ENCODE data around the gene USH2A. TPM values are rescaled to one million over a fixed set of nuclear protein-coding genes. Genes with fewer than 3 reads are reported as not detected.

USH2A gene
- polyA plus RNA-seq, 1 of the 3 experiments (the other 2 are of a cell fraction), result under 0.01 TPM

DNA sequence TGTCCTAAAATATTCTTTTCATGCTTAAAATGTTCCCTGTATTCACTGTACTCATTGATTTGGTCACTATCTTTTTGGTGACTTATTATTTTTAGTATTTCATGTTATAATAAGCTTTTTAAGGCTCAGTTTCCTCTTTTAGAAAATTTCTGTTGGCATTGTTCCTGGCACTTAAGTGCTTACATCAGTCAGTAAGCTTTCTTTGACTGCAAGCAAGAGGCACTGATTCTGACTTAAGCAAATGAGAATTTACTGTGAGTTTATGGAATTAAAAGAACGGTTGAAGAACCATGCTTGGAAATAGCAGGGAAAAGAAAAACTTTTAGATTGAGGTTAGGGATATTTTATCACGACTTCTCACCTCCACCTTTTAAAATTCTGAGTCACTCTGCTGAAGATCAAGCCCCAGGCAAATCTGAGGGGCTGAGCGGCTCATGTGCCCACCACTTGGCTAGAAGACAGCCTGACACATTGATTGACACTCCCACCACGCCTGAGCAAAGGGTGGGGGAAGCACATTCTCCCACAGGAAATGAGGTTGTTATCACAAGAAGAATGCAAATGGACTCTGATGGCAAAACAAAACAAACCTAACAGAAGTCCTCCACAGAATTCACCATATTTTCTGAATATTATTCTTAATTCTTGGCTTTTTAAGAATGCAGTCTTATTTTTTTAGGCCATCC, 753.3 kb downstream of the USH2A start:
- H3K4me1 ChIP-seq (ENCODE audit: control insufficient read depth in 1 of 2, insufficient read depth in 2 of 2, low read depth in 1 of 2, low read length in 1 of 2), result peaks cover 0 to 4% of the 10 kb centered on the region in 2 experiments; a peak in 1 of 4 replicates
- H3K79me2 ChIP-seq (ENCODE audit: insufficient read depth), result no peaks in the 10 kb centered on the region
- TF ChIP-seq GABPA (IDR thresholded peaks at IDR 0.05; ENCODE audit: low read depth), result no peak
- TF ChIP-seq RCOR1 (IDR thresholded peaks at IDR 0.05; ENCODE audit: low read length), result no peak
- no peak for TF ChIP-seq ELF1 (IDR thresholded peaks at IDR 0.05)
- no peak for TF ChIP-seq MEF2A (IDR thresholded peaks at IDR 0.05; ENCODE audit: borderline replicate concordance, low read depth)
- no peak for TF ChIP-seq FOXJ3 (CRISPR knock-in tag; IDR thresholded peaks at IDR 0.05)
- H3K9me3 ChIP-seq, result no peaks in the 10 kb centered on the region
- no peak overlapping the region for H3K27ac ChIP-seq (ENCODE audit: low read depth in 2 of 2, low read length in 1 of 2)
- DNase-seq, result no peak
- H3K9ac ChIP-seq, result no peak overlapping the region
- POLR2A ChIA-PET, result no interaction called here
- H4K20me1 ChIP-seq (ENCODE audit: insufficient read depth), result no peaks in the 10 kb centered on the region
- 39% methylated on average over 4 of the region's 4 CpGs for WGBS (ENCODE audit: low lambda C conversion rate)
- no peaks in the 10 kb centered on the region for H3K9me2 ChIP-seq
- H2AFZ ChIP-seq (ENCODE audit: low read depth), result no peak overlapping the region
- H3F3A ChIP-seq (replicated peaks; ENCODE audit: insufficient read depth), result no peaks in the 10 kb centered on the region
- H3K27me3 ChIP-seq (ENCODE audit: insufficient read depth), result no peaks in the 10 kb centered on the region
- no peak overlapping the region for H3K4me2 ChIP-seq
- no peak overlapping the region for H3K4me3 ChIP-seq (ENCODE audit: low read depth in 2 of 2, low read length in 1 of 2)
- H3K36me3 ChIP-seq (replicated peaks in 1 of 2; ENCODE audit: control insufficient read depth in 1 of 2, insufficient read depth in 2 of 2, low read length in 1 of 2), result no peaks in the 10 kb centered on the region
- CTCF ChIA-PET, result no interaction called here

DNA sequence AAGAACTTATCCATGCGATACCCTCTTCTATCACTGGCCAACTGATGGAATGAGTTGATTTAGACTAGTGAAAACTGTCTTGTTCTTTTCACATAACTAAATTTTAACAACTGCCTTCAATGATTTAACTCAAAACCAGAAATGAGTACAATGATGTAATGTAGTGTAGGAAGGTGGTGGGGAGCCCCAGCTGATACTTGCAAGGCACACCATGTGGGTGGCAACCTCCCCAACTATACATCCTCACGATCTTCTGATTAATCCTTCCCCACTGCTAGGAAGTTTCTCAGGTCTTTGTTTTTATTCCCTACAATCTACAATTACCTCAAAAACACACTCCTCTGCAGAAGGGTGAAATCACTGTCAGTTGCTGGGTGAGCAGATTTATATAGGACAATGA, 755.5 kb downstream of the USH2A start:
- WGBS (ENCODE audit: low lambda C conversion rate), result 61% methylated on average over 2 of the region's 2 CpGs
- no peak overlapping the region for H3K4me3 ChIP-seq (ENCODE audit: low read depth in 2 of 2, low read length in 1 of 2)
- no peak overlapping the region for H3K27ac ChIP-seq (ENCODE audit: low read depth in 2 of 2, low read length in 1 of 2)
- H3K9me3 ChIP-seq, result no peaks in the 10 kb centered on the region
- no peaks in the 10 kb centered on the region for H4K20me1 ChIP-seq (ENCODE audit: insufficient read depth)
- POLR2A ChIA-PET, result no interaction called here
- no peak overlapping the region for H3K9ac ChIP-seq
- H3K36me3 ChIP-seq (replicated peaks in 1 of 2; ENCODE audit: control insufficient read depth in 1 of 2, insufficient read depth in 2 of 2, low read length in 1 of 2), result no peaks in the 10 kb centered on the region
- no peaks in the 10 kb centered on the region for H3K9me2 ChIP-seq
- no peak overlapping the region for H2AFZ ChIP-seq (ENCODE audit: low read depth)
- TF ChIP-seq ELF1 (IDR thresholded peaks at IDR 0.05) (no peak), NRF1 (IDR thresholded peaks at IDR 0.05; ENCODE audit: low read depth, low read length) (no peak), MEF2A (IDR thresholded peaks at IDR 0.05; ENCODE audit: borderline replicate concordance, low read depth) (no peak), POLR2AphosphoS5 (IDR thresholded peaks at IDR 0.05; ENCODE audit: low read depth, low read length) (no peak), TAF1 (IDR thresholded peaks at IDR 0.05; ENCODE audit: borderline replicate concordance, low read depth, low read length) (no peak), TCF12 (IDR thresholded peaks at IDR 0.05) (no peak), SIN3A (IDR thresholded peaks at IDR 0.05; ENCODE audit: borderline replicate concordance, low read depth, low read length) (no peak), RCOR1 (IDR thresholded peaks at IDR 0.05; ENCODE audit: low read length) (no peak), RAD21 (IDR thresholded peaks at IDR 0.05; ENCODE audit: low read length) (no peak), GABPA (IDR thresholded peaks at IDR 0.05; ENCODE audit: low read depth) (no peak), RXRA (IDR thresholded peaks at IDR 0.05; ENCODE audit: borderline replicate concordance, low read depth) (no peak)
- CTCF ChIA-PET, result no interaction called here
- H3K4me1 ChIP-seq (ENCODE audit: control insufficient read depth in 1 of 2, insufficient read depth in 2 of 2, low read depth in 1 of 2, low read length in 1 of 2), result peaks cover 0 to 4% of the 10 kb centered on the region in 2 experiments; a peak in 1 of 4 replicates
- no peaks in the 10 kb centered on the region for H3K79me2 ChIP-seq (ENCODE audit: insufficient read depth)
- H3K27me3 ChIP-seq (ENCODE audit: insufficient read depth), result no peaks in the 10 kb centered on the region
- H3F3A ChIP-seq (replicated peaks; ENCODE audit: insufficient read depth), result no peaks in the 10 kb centered on the region
- H3K4me2 ChIP-seq, result no peak overlapping the region
- no peak for DNase-seq

DNA sequence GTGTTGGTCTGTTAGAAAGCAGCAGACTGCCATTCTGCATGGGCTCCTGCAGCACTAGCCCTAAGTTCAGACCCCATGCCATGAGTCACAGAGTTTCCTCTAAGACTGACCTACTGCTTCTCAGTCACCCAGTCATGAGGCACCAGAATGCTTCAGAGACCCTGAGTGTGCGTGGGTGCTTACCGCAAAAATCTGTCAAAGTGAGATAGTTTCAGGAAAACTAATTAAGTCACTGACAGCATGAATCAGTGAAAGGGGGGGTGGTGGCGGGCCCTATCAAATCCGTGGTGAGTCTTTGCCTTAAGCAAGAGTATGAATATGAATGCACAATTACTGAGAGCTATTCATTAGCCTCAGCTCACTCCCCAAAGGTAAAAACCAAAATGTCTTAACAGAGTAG, 758.0 kb downstream of the USH2A start:
- DNase-seq, result no peak
- no peaks in the 10 kb centered on the region for H4K20me1 ChIP-seq (ENCODE audit: insufficient read depth)
- H3K9ac ChIP-seq, result no peak overlapping the region
- POLR2A ChIA-PET, result no interaction called here
- H3K9me2 ChIP-seq, result no peaks in the 10 kb centered on the region
- no peak overlapping the region for H3K4me2 ChIP-seq
- 64% methylated on average over 4 of the region's 4 CpGs for WGBS (ENCODE audit: low lambda C conversion rate)
- no peak overlapping the region for H3K4me3 ChIP-seq (ENCODE audit: low read depth in 2 of 2, low read length in 1 of 2)
- no peak for TF ChIP-seq MXI1 (IDR thresholded peaks at IDR 0.05; ENCODE audit: low read depth, low read length)
- TF ChIP-seq, protein P1, sequence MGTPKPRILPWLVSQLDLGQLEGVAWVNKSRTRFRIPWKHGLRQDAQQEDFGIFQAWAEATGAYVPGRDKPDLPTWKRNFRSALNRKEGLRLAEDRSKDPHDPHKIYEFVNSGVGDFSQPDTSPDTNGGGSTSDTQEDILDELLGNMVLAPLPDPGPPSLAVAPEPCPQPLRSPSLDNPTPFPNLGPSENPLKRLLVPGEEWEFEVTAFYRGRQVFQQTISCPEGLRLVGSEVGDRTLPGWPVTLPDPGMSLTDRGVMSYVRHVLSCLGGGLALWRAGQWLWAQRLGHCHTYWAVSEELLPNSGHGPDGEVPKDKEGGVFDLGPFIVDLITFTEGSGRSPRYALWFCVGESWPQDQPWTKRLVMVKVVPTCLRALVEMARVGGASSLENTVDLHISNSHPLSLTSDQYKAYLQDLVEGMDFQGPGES (IDR thresholded peaks at IDR 0.05; ENCODE audit: low read depth, low read length), result no peak
- no peaks in the 10 kb centered on the region for H3K79me2 ChIP-seq (ENCODE audit: insufficient read depth)
- H3F3A ChIP-seq (replicated peaks; ENCODE audit: insufficient read depth), result no peaks in the 10 kb centered on the region
- H3K36me3 ChIP-seq (replicated peaks in 1 of 2; ENCODE audit: control insufficient read depth in 1 of 2, insufficient read depth in 2 of 2, low read length in 1 of 2), result no peaks in the 10 kb centered on the region
- no peaks in the 10 kb centered on the region; the same call in 1 of the 2 replicates for H3K27me3 ChIP-seq (ENCODE audit: insufficient read depth)
- no peak overlapping the region for H3K27ac ChIP-seq (ENCODE audit: low read depth in 2 of 2, low read length in 1 of 2)
- H3K9me3 ChIP-seq, result no peaks in the 10 kb centered on the region
- CTCF ChIA-PET, result no interaction called here
- peaks cover 0 to 4% of the 10 kb centered on the region in 2 experiments; a peak in 1 of 4 replicates for H3K4me1 ChIP-seq (ENCODE audit: control insufficient read depth in 1 of 2, insufficient read depth in 2 of 2, low read depth in 1 of 2, low read length in 1 of 2)
- H2AFZ ChIP-seq (ENCODE audit: low read depth), result no peak overlapping the region
